Measurements from ENCODE around the gene NNT. TPM values are rescaled to one million over a fixed set of nuclear protein-coding genes. Genes with fewer than 3 reads are reported as not detected.
A peak's percentile ranks its signal among the peaks of the same experiment; 100 is the strongest.

The NNT gene
- total RNA-seq, 4 donors from 2014 or later: 47.0 to 68.5 (median 60.8) TPM

DNA sequence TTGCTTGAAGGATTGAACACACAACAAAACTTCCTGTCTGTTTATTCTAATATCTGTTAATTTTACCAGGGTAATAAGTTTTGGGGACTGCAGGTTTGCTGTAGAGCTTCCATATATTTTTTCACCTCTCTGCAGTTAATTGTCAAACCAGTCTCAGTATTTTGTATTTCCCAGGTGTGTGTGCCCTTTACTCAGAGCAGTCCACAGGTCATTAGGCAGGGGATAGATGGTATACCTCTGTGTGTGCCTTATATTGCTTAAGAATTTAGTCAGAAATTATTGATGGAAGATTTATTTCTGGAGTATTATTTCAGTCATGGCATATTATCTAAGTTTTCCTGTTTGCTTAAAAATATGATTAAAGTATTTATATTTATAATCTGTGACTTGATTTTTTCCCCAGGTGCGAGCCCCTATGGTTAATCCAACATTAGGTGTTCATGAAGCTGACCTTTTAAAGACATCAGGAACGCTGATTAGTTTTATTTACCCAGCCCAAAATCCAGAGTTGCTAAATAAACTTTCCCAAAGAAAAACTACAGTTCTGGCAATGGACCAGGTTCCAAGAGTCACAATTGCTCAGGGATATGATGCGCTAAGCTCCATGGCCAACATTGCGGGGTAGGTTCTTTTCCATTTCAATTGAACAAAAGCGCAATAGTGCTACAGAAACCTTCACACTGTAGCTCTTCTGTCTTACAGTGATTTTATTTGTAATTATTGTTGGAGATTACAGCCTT, 12.6 kb downstream of the NNT start:
- no peak for TF ChIP-seq CTCF (IDR thresholded peaks at IDR 0.05)
- no peak for ATAC-seq (ENCODE audit: low FRiP score)
- DNase-seq (ENCODE audit: low spot score): no peak

- TF ChIP-seq CTCF (IDR thresholded peaks at IDR 0.05): no peak
- no peak for DNase-seq (ENCODE audit: low spot score)
- ATAC-seq (ENCODE audit: low FRiP score): peak; percentile 48
Observed at GRCh38 chr5:43616535-43616934, 13.6 kb downstream of the NNT start.

GRCh38 chr5:43619380-43619779, 16.4 kb downstream of the NNT start:
- ATAC-seq (ENCODE audit: low FRiP score) (peak; percentile 20), DNase-seq (ENCODE audit: low spot score) (no peak)
- no peak for TF ChIP-seq CTCF (IDR thresholded peaks at IDR 0.05)

DNA sequence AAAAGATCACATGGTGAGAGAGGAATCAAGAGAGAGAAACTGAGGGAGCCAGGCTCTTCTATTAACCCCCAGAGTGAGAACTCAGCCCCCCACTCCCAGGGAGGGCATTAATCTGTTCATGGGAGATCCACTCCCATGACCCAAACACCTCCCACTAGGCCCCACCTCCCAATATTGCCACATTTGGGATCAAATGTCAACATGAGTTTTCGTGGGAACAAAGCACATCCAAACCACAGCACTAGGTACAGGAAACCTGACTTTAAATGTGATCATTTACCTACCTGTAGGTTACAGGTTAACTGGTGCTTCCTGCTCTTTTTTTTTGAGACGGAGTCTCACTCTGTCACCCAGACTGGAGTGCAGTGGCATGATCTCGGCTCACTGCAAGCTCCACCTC, 16.9 kb downstream of the NNT start:
- DNase-seq (ENCODE audit: low spot score) (no peak), ATAC-seq (ENCODE audit: low FRiP score) (no peak)
- no peak for TF ChIP-seq CTCF (IDR thresholded peaks at IDR 0.05)

DNA sequence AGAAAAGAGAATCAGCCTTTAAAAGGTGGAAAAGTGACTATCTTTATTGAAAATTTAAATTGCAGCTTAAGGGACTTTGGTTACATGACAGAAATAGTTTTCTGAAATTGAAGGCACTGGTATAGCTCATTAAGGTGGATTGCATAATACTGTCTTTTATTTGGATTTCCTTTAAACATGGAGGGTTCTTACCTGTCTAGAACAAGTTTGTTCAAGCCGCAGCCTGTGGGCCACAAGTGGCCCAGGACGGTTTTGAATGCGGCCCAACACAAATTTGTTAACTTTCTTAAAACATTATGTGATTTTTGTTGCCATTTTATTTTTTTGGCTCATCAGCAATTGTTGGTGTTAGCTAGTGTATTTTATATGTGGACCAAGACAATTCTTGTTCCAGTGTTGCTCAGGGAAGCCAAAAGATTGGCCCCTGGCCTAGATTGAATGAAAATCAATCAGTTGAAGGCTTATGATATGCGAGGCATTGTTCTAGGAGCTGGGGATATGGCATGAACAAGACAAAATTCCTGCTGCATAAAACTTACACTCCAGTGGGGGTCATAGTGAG, 18.0 kb downstream of the NNT start:
- DNase-seq (ENCODE audit: low spot score) (no peak), ATAC-seq (ENCODE audit: low FRiP score) (no peak)
- no peak for TF ChIP-seq CTCF (IDR thresholded peaks at IDR 0.05)

DNA sequence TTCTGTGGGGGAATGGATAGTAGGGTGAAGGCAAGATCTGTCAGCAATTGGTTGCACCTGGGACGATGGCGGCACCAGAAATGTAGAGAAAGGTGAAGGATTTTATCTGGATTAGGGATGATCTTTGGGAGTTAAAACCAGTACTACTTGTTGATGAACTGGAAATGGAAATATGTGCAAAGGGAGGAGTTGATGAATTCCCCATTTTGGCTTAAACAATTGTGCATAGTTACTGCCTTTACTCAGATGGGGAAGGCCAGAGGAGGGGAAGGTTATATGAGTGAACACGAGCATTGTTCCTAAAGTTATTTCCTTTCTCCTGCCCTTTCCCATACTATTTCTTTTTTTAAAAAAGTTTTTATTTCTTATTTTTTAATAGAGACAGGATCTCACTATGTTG, 19.1 kb downstream of the NNT start:
- ATAC-seq (ENCODE audit: low FRiP score) (no peak), DNase-seq (ENCODE audit: low spot score) (no peak)
- TF ChIP-seq CTCF (IDR thresholded peaks at IDR 0.05): no peak

All from omental fat pad (tissue), 4 donors.